Measurements from ENCODE around the gene CELSR3.

Gene CELSR3

DNA sequence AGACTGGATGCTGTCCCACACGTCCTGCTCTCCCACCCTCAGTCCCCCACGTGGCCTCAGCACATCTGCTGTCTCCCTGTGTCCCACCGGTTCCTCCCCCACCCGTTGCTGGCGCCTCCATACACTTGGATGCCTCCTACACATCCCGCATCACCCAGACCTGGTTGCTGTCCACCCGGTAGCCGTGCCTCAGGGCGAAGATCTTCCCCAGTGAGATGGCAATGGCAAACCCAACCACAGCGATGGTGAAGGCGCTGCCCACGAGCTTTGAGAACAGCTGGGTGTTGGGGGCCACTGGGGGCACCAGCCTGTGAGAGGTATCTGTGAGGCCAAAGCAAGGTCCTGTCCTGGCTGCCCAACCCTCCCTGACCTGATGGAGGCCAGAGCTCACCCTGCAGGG, 31.9 kb downstream of the CELSR3 start:
- no peak for DNase-seq (ENCODE audit: low read depth)
- TF ChIP-seq, protein P1, sequence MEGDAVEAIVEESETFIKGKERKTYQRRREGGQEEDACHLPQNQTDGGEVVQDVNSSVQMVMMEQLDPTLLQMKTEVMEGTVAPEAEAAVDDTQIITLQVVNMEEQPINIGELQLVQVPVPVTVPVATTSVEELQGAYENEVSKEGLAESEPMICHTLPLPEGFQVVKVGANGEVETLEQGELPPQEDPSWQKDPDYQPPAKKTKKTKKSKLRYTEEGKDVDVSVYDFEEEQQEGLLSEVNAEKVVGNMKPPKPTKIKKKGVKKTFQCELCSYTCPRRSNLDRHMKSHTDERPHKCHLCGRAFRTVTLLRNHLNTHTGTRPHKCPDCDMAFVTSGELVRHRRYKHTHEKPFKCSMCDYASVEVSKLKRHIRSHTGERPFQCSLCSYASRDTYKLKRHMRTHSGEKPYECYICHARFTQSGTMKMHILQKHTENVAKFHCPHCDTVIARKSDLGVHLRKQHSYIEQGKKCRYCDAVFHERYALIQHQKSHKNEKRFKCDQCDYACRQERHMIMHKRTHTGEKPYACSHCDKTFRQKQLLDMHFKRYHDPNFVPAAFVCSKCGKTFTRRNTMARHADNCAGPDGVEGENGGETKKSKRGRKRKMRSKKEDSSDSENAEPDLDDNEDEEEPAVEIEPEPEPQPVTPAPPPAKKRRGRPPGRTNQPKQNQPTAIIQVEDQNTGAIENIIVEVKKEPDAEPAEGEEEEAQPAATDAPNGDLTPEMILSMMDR (IDR thresholded peaks at IDR 0.05; ENCODE audit: control insufficient read depth, extremely low read depth, insufficient read depth) = no peak
- H3K4me3 ChIP-seq (ENCODE audit: low read depth, low read length) = no peak overlapping the region

DNA sequence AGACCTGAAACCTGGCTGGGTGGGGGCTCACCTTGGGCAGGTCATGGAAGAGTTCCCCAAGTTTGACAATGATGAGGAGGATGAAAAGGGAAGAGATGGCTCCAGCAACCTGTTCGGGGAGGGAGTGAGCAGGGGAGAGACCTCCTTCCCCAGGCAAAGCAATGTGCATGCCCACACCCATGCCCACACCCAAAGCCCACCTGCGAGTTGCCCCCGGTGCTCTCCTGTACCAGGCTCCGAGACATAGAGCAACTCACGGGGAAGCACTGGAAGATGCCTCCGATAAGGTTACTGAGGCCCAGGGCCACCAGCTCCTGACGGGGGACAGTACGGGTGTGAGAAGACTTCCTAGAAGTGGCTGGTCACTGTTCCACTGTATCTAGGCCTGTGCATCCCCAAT, 32.3 kb downstream of the CELSR3 start:
- TF ChIP-seq, protein P1 (IDR thresholded peaks at IDR 0.05; ENCODE audit: control insufficient read depth, extremely low read depth, insufficient read depth) = no peak
- no peak overlapping the region for H3K4me3 ChIP-seq (ENCODE audit: low read depth, low read length)
- DNase-seq (ENCODE audit: low read depth) = no peak

DNA sequence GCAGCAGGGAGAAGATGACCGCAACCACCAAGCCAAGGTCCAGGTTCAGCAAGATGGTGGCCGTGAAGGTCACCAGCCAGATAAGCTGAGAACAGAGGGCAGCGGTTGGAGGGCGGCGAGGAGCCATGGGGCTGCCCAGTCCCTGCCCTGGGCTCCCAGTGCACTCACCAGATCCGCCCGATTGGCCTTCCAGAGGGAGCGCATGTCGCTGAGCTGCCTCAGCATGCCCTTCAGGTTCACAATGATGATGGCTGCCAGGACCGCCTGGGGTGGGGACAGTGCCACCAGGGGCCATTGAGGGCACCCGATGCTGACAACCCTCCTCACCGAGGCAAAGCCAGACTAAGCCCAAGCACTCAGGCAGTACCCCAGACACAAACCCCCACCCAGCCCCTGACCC, 32.8 kb downstream of the CELSR3 start:
- TF ChIP-seq, protein P1 (IDR thresholded peaks at IDR 0.05; ENCODE audit: control insufficient read depth, extremely low read depth, insufficient read depth) = no peak
- DNase-seq (ENCODE audit: low read depth) = no peak

DNA sequence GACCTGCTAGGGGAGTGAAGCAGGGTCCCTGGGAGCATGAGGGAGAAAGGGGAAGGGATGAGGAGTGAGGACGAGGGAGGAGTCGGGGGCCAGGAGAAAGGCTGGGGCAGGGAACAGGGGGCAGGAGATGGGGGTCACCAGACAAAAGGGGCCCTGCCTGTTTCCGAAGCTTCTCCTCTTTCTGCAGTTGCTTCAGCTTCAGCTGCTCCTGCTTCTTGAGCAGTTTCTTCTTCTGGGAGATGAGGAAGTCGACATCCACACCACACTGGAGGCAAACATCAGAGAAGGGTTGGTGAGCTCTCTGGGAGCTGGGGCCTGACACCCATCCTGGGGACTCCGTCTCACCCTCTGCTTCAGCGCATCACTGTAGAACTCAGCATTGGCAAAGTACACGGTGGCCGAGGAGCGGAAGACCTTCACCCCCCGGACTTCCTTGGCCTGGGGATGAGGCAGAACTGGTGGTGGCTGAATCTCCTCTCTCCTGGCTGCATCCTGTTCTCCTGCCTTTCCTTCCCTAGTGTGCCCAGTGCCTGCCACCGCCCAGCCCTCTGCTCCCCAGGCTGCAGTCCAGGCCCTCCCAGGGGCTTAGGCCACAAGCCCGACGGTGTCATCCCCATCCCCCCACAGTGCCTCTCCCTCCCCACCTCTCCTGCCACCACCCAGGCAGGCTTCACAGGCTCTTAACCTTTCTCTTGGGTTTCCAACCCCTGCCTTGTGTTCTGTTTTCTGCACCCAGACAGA, 34.2 kb downstream of the CELSR3 start:
- TF ChIP-seq, protein P1 (IDR thresholded peaks at IDR 0.05; ENCODE audit: control insufficient read depth, extremely low read depth, insufficient read depth) = no peak

More for the DNA sequence above, 32.8 kb downstream of the CELSR3 start:
- H3K4me3 ChIP-seq (ENCODE audit: low read depth, low read length) = no peak overlapping the region

DNA sequence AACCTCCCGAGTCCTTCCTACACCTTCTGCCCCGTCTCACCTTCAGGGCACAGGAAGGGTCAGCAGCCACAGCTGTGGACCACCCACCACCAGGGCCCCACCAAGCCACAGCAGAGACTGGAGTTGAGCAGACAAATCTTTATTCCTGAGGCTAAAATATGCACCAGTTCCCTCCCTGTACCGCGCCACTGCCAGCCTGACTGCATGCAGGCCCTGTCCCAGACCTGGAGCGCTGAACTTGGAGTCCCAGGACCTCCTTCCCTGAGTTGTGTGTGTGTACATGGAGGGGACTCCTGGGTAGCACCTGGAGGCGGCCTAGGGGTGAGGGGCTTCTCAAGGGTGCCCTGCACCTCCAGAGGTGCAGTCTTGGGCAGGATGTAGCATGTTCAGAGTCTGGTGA, 37.1 kb downstream of the CELSR3 start:
- DNase-seq (ENCODE audit: low read depth) = no peak
- TF ChIP-seq, protein P1 (IDR thresholded peaks at IDR 0.05; ENCODE audit: control insufficient read depth, extremely low read depth, insufficient read depth) = no peak

More for the DNA sequence above, 34.2 kb downstream of the CELSR3 start:
- DNase-seq (ENCODE audit: low read depth) = no peak
- no peak overlapping the region for H3K4me3 ChIP-seq (ENCODE audit: low read depth, low read length)

DNA sequence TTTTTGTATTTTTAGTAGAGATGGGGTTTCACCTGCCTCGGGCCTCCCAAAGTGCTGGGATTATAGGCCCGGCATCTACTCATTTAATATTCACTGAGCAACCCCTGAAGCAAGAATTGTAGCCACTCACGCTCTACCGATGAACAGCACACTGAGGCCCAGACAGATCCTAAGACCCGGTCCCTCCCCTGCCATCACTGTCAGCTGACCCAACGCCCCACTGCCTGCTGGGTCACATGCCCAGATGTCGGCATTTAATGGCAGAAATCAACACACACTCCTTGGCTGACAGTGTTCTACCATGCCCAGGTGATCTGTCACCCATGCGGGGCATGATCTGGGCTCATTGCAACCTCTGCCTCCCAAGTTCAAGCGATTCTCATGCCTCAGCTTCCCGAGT, 37.9 kb downstream of the CELSR3 start:
- DNase-seq (ENCODE audit: low read depth) = no peak
- no peak overlapping the region for H3K4me3 ChIP-seq (ENCODE audit: low read depth, low read length)
- TF ChIP-seq, protein P1 (IDR thresholded peaks at IDR 0.05; ENCODE audit: control insufficient read depth, extremely low read depth, insufficient read depth) = no peak

More for the DNA sequence above, 37.1 kb downstream of the CELSR3 start:
- no peak overlapping the region for H3K4me3 ChIP-seq (ENCODE audit: low read depth, low read length)
